Osteoblast (primary cell): ENCODE measurements around the gene RAD50. TPM values are rescaled to one million over a fixed set of nuclear protein-coding genes. Genes with fewer than 3 reads are reported as not detected.

Experiments used
- DNase-seq: peaks from one replicate; pipeline ENCODE4 v3.0.0; 2011; ENCODE audit warnings: low spot score, mixed read lengths; ENCODE audit not compliant: insufficient read length; ENCODE audit errors: missing footprints
- H2AFZ ChIP-seq: 2 replicates; pipeline ENCODE4 v1.6.0; 2011; ENCODE audit warnings: mild to moderate bottlenecking, low read length
- H3K27ac ChIP-seq: 2 replicates; pipeline ENCODE4 v1.5.1; 2011; ENCODE audit warnings: mild to moderate bottlenecking, low read depth, low read length, moderate library complexity
- H3K27me3 ChIP-seq: 2 replicates; pipeline ENCODE4 v1.6.0; 2012; ENCODE audit warnings: mild to moderate bottlenecking, control low read depth, inconsistent platforms, low read length, moderate library complexity; ENCODE audit not compliant: insufficient read depth
- H3K36me3 ChIP-seq: 2 replicates; pipeline ENCODE4 v1.5.1; 2011; ENCODE audit warnings: mild to moderate bottlenecking, low read length, control low read depth, moderate library complexity; ENCODE audit not compliant: insufficient read depth
- H3K4me1 ChIP-seq: 2 replicates; pipeline ENCODE4 v1.5.1; 2011; ENCODE audit warnings: mild to moderate bottlenecking, low read length, control low read depth, moderate library complexity; ENCODE audit not compliant: insufficient read depth
- H3K4me2 ChIP-seq: 2 replicates; pipeline ENCODE4 v1.6.0; 2011; ENCODE audit warnings: mild to moderate bottlenecking, low read length; ENCODE audit not compliant: insufficient read depth
- H3K4me3 ChIP-seq: fragments of 200-600 bp; sonication (generic); 3 replicates; pipeline ENCODE4 v1.5.1; 2012; ENCODE audit warnings: mild to moderate bottlenecking, low read length, inconsistent platforms; ENCODE audit not compliant: insufficient read depth
- H3K79me2 ChIP-seq: 2 replicates; pipeline ENCODE4 v1.6.0; 2012; ENCODE audit warnings: mild to moderate bottlenecking, low read length, control low read depth, inconsistent platforms; ENCODE audit not compliant: insufficient read depth
- H3K9me3 ChIP-seq: 2 replicates; pipeline ENCODE4 v1.5.1; 2011; ENCODE audit warnings: low read depth, low read length, control low read depth
- H4K20me1 ChIP-seq: 2 replicates; pipeline ENCODE4 v1.6.0; 2012; ENCODE audit warnings: mild to moderate bottlenecking, low read length, control low read depth; ENCODE audit not compliant: insufficient read depth
- CTCF ChIP-seq: IDR thresholded peaks from 2 replicates; pipeline ENCODE4 v1.5.1; 2011; ENCODE audit warnings: mild to moderate bottlenecking, low read depth, low read length, moderate library complexity; ENCODE audit errors: extremely low read depth
- total RNA-seq: library from RNA; depleted of rRNA; stranded (reverse); fragments of >200 nt; gene quantifications from 2 replicates; pipeline ENCODE4 v1.2.3, GENCODE V29; 2012

RAD50 gene
- total RNA-seq, 1 donor = 39.4 TPM

GRCh38 chr5:132658381-132659302 lies 101.9 kb downstream of the RAD50 start:
- H3K4me3 ChIP-seq = no peak overlapping the region
- peaks cover 14% of the 10 kb centered on the region for H3K27me3 ChIP-seq
- H3K4me1 ChIP-seq = peaks cover 10% of the 10 kb centered on the region
- no peak overlapping the region for H3K4me2 ChIP-seq
- DNase-seq = peak; percentile 78
- H2AFZ ChIP-seq = no peak overlapping the region
- H3K9me3 ChIP-seq = no peaks in the 10 kb centered on the region
- H4K20me1 ChIP-seq = no peaks in the 10 kb centered on the region
- no peak for TF ChIP-seq CTCF
- no peak overlapping the region for H3K27ac ChIP-seq
- H3K36me3 ChIP-seq = no peaks in the 10 kb centered on the region
- H3K79me2 ChIP-seq = no peaks in the 10 kb centered on the region

- peaks cover 10% of the 10 kb centered on the region for H3K4me1 ChIP-seq
- H3K4me3 ChIP-seq = no peak overlapping the region
- no peak for DNase-seq
- no peak for TF ChIP-seq CTCF
- H3K27me3 ChIP-seq = peaks cover 6% of the 10 kb centered on the region
- no peak overlapping the region for H2AFZ ChIP-seq
- no peak overlapping the region for H3K4me2 ChIP-seq
- H3K27ac ChIP-seq = no peak overlapping the region
- H4K20me1 ChIP-seq = no peaks in the 10 kb centered on the region
- H3K79me2 ChIP-seq = no peaks in the 10 kb centered on the region
- no peaks in the 10 kb centered on the region for H3K9me3 ChIP-seq
- no peaks in the 10 kb centered on the region for H3K36me3 ChIP-seq
Measured at GRCh38 chr5:132659598-132660493, 103.1 kb downstream of the RAD50 start.

- no peaks in the 10 kb centered on the region for H3K79me2 ChIP-seq
- H3K27ac ChIP-seq = no peak overlapping the region
- no peaks in the 10 kb centered on the region for H3K36me3 ChIP-seq
- no peaks in the 10 kb centered on the region for H3K27me3 ChIP-seq
- H3K4me2 ChIP-seq = peak overlapping the region; percentile 18
- no peaks in the 10 kb centered on the region for H3K9me3 ChIP-seq
- peak; percentile 80 for DNase-seq
- TF ChIP-seq CTCF = peak; percentile 20
- peak overlapping the region; percentile 62 for H2AFZ ChIP-seq
- H3K4me1 ChIP-seq = peaks cover 8% of the 10 kb centered on the region
- H4K20me1 ChIP-seq = no peaks in the 10 kb centered on the region
- no peak overlapping the region for H3K4me3 ChIP-seq
Measured at GRCh38 chr5:132661231-132662003, 104.6 kb downstream of the RAD50 start.
